Neural cell (in vitro differentiated cells): ENCODE data around the gene TRPM2. TPM values are rescaled to one million over a fixed set of nuclear protein-coding genes. Genes with fewer than 3 reads are reported as not detected.

Source experiments
- H2AFZ ChIP-seq: fragments of 200-600, 300-800 bp; sonication (generic), shearing (Covaris generic); 2 replicates; pipeline ENCODE4 v1.6.0; 2014; ENCODE audit warnings: low read depth, mild to moderate bottlenecking, antibody characterized with exemption, low read length, moderate library complexity
- H3F3A ChIP-seq: fragments of 200-600 bp; shearing (Covaris generic); 2 replicates; pipeline ENCODE4 v1.6.1; 2016; ENCODE audit warnings: mild to moderate bottlenecking, moderate library complexity, mixed read lengths, antibody characterized with exemption, low read length; ENCODE audit not compliant: insufficient read depth, poor library complexity, severe bottlenecking
- H3K27ac ChIP-seq: fragments of 200-600, 300-800 bp; sonication (generic), shearing (Covaris generic); 2 replicates; pipeline ENCODE4 v1.5.1; 2014; ENCODE audit warnings: mild to moderate bottlenecking, low read length, moderate library complexity
- H3K27me3 ChIP-seq: fragments of 300-800, 200-600 bp; sonication (generic), shearing (Covaris generic); 2 replicates; pipeline ENCODE4 v1.6.0; 2014; ENCODE audit warnings: mild to moderate bottlenecking, low read depth, low read length, moderate library complexity; ENCODE audit not compliant: insufficient read depth
- H3K36me3 ChIP-seq: fragments of 300-800, 200-600 bp; sonication (generic), shearing (Covaris generic); 2 replicates; pipeline ENCODE4 v1.5.1; 2014; ENCODE audit warnings: mild to moderate bottlenecking, antibody characterized with exemption, low read length, moderate library complexity; ENCODE audit not compliant: insufficient read depth
- H3K4me2 ChIP-seq: fragments of 300-800, 200-600 bp; sonication (generic), shearing (Covaris generic); 2 replicates; pipeline ENCODE4 v1.6.0; 2014; ENCODE audit warnings: mild to moderate bottlenecking, low read length
- H3K4me3 ChIP-seq: fragments of 300-800, 200-600 bp; sonication (generic), shearing (Covaris generic); 2 replicates; pipeline ENCODE4 v1.5.1; 2014; ENCODE audit warnings: mild to moderate bottlenecking, low read length, moderate library complexity
- H3K79me2 ChIP-seq: fragments of 200-600 bp; shearing (Covaris generic); replicated peaks from 2 replicates; pipeline ENCODE4 v1.6.0; 2014; ENCODE audit warnings: mild to moderate bottlenecking, low read length, moderate library complexity; ENCODE audit not compliant: insufficient read depth
- H3K9ac ChIP-seq: fragments of 300-800, 200-600 bp; sonication (generic), shearing (Covaris generic); 2 replicates; pipeline ENCODE4 v1.6.1; 2016; ENCODE audit warnings: mild to moderate bottlenecking, low read length, mixed read lengths
- H3K9me2 ChIP-seq: fragments of 200-600 bp; shearing (Covaris generic); 2 replicates; pipeline ENCODE4 v1.6.1; 2016; ENCODE audit warnings: mild to moderate bottlenecking, low read length, mixed read lengths; ENCODE audit not compliant: insufficient read depth
- H3K9me3 ChIP-seq: fragments of 200-600, 300-800 bp; sonication (generic), shearing (Covaris generic); 2 replicates; pipeline ENCODE4 v1.6.1; 2016; ENCODE audit warnings: mild to moderate bottlenecking, mixed run types, low read length, moderate library complexity, mixed read lengths
- H4K20me1 ChIP-seq: fragments of 200-600 bp; shearing (Covaris generic); 2 replicates; pipeline ENCODE4 v1.6.1; 2016; ENCODE audit warnings: mild to moderate bottlenecking, mixed run types; ENCODE audit not compliant: insufficient read depth
- EP300 ChIP-seq: fragments of 450-650 bp; conservative IDR thresholded peaks from 2 replicates; pipeline ENCODE4 v1.6.1; 2014; ENCODE audit warnings: antibody characterized with exemption, mild to moderate bottlenecking, moderate library complexity; ENCODE audit not compliant: poor library complexity, severe bottlenecking
- EZH2 ChIP-seq: fragments of 200-600, 300-800 bp; shearing (Covaris generic), sonication (generic); IDR thresholded peaks from 2 replicates; pipeline ENCODE4 v1.6.1; 2014; ENCODE audit warnings: antibody characterized with exemption, low read length, borderline replicate concordance, mild to moderate bottlenecking; ENCODE audit not compliant: insufficient read depth, poor library complexity, severe bottlenecking
- MXI1 ChIP-seq: fragments of 450-650 bp; conservative IDR thresholded peaks from 2 replicates; pipeline ENCODE4 v1.6.1; 2014; ENCODE audit warnings: antibody characterized with exemption, mild to moderate bottlenecking; ENCODE audit not compliant: poor library complexity, severe bottlenecking
- POLR2AphosphoS5 ChIP-seq: IDR thresholded peaks from 2 replicates; pipeline ENCODE4 v1.6.1; 2012
- RAD21 ChIP-seq: fragments of 450-650 bp; conservative IDR thresholded peaks from 2 replicates; pipeline ENCODE4 v1.6.1; 2014; ENCODE audit warnings: antibody characterized with exemption, mild to moderate bottlenecking, moderate library complexity
- SMC3 ChIP-seq: fragments of 450-650 bp; conservative IDR thresholded peaks from 2 replicates; pipeline ENCODE4 v1.6.1; 2014; ENCODE audit warnings: antibody characterized with exemption, mild to moderate bottlenecking, moderate library complexity; ENCODE audit not compliant: poor library complexity
- TAF1 ChIP-seq: IDR thresholded peaks from 2 replicates; pipeline ENCODE4 v1.6.1; 2012; ENCODE audit warnings: low read depth
- polyA plus RNA-seq: library from polyadenylated mRNA; depleted of rRNA; stranded (reverse); fragments of >200 nt; gene quantifications from 2 replicates; pipeline ENCODE4 v1.2.3, GENCODE V29; 2014
- TF ChIP-seq, protein P1 (sequence below): IDR thresholded peaks from 2 replicates; pipeline ENCODE4 v1.6.1; 2012; ENCODE audit warnings: borderline replicate concordance
- TF ChIP-seq, protein P2 (sequence below): fragments of 450-650 bp; IDR thresholded peaks from 2 replicates; pipeline ENCODE4 v1.5.1; 2014; ENCODE audit warnings: antibody characterized with exemption, mild to moderate bottlenecking, moderate library complexity; ENCODE audit not compliant: poor library complexity, severe bottlenecking

TRPM2 gene
- polyA plus RNA-seq, 1 donor from 2014 or later = 0.14 TPM

DNA sequence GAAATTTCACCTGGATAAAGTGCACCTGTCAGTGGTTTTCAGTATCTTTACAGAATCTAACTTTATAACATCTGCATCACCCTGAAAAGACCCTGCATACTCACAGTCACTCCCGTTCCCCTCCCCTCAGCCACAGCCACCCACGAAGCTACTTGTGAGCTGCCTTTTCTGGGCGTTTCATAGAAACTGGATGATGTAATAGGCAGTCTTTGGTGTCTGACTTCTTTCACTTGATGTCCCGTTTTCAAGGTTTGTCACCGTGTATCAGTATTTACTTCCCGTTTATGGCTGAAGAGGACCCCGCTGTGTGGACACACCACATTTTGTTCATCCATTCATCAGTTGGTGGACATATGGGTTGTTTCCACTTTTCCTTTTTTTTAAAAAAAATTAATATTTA is 54.1 kb downstream of the TRPM2 start:
- Histone ChIP-seq H3K27me3 (no peaks in the 10 kb centered on the region), H3K9me3 (no peaks in the 10 kb centered on the region), H3K4me3 (no peak overlapping the region), H4K20me1 (no peaks in the 10 kb centered on the region), H3K79me2 (no peaks in the 10 kb centered on the region), H3K27ac (no peak overlapping the region), H3K4me2 (no peak overlapping the region), H3K9me2 (no peaks in the 10 kb centered on the region), H3K36me3 (no peaks in the 10 kb centered on the region), H2AFZ (no peak overlapping the region), H3K9ac (no peak overlapping the region), H3F3A (no peaks in the 10 kb centered on the region)
- TF ChIP-seq EP300 (no peak), SMC3 (no peak), TAF1 (no peak), MXI1 (no peak), EZH2 (no peak), POLR2AphosphoS5 (no peak), RAD21 (no peak)
- TF ChIP-seq, protein P1, sequence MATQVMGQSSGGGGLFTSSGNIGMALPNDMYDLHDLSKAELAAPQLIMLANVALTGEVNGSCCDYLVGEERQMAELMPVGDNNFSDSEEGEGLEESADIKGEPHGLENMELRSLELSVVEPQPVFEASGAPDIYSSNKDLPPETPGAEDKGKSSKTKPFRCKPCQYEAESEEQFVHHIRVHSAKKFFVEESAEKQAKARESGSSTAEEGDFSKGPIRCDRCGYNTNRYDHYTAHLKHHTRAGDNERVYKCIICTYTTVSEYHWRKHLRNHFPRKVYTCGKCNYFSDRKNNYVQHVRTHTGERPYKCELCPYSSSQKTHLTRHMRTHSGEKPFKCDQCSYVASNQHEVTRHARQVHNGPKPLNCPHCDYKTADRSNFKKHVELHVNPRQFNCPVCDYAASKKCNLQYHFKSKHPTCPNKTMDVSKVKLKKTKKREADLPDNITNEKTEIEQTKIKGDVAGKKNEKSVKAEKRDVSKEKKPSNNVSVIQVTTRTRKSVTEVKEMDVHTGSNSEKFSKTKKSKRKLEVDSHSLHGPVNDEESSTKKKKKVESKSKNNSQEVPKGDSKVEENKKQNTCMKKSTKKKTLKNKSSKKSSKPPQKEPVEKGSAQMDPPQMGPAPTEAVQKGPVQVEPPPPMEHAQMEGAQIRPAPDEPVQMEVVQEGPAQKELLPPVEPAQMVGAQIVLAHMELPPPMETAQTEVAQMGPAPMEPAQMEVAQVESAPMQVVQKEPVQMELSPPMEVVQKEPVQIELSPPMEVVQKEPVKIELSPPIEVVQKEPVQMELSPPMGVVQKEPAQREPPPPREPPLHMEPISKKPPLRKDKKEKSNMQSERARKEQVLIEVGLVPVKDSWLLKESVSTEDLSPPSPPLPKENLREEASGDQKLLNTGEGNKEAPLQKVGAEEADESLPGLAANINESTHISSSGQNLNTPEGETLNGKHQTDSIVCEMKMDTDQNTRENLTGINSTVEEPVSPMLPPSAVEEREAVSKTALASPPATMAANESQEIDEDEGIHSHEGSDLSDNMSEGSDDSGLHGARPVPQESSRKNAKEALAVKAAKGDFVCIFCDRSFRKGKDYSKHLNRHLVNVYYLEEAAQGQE = no peak
- TF ChIP-seq, protein P2, sequence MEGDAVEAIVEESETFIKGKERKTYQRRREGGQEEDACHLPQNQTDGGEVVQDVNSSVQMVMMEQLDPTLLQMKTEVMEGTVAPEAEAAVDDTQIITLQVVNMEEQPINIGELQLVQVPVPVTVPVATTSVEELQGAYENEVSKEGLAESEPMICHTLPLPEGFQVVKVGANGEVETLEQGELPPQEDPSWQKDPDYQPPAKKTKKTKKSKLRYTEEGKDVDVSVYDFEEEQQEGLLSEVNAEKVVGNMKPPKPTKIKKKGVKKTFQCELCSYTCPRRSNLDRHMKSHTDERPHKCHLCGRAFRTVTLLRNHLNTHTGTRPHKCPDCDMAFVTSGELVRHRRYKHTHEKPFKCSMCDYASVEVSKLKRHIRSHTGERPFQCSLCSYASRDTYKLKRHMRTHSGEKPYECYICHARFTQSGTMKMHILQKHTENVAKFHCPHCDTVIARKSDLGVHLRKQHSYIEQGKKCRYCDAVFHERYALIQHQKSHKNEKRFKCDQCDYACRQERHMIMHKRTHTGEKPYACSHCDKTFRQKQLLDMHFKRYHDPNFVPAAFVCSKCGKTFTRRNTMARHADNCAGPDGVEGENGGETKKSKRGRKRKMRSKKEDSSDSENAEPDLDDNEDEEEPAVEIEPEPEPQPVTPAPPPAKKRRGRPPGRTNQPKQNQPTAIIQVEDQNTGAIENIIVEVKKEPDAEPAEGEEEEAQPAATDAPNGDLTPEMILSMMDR = no peak

DNA sequence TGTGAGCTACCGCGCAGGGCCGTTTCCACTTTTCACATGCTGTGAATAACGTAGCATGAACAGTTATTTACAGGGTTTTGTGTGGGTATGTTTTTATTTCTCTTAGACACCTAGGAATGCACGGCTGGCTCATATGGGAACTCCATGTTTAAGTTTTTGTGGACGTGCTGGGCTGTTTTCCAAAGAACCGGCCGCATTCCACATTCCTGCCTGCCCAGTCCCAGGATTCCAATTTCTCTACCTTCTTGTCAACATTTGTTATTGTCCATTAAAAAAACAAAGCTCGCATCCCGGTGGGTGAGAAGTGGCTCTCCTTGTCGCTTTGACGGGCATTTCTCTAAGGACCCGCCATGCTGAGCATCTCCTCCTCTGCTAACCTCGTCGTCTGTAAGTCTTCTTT is 54.8 kb downstream of the TRPM2 start:
- Histone ChIP-seq H3K9ac (no peak overlapping the region), H3K79me2 (no peaks in the 10 kb centered on the region), H3K4me3 (no peak overlapping the region), H3F3A (no peaks in the 10 kb centered on the region), H3K27ac (no peak overlapping the region), H2AFZ (no peak overlapping the region), H4K20me1 (no peaks in the 10 kb centered on the region), H3K27me3 (no peaks in the 10 kb centered on the region), H3K36me3 (no peaks in the 10 kb centered on the region), H3K9me2 (no peaks in the 10 kb centered on the region), H3K4me2 (no peak overlapping the region), H3K9me3 (no peaks in the 10 kb centered on the region)
- TF ChIP-seq EZH2 (no peak), RAD21 (no peak), SMC3 (no peak)
- TF ChIP-seq, protein P1 = no peak
- TF ChIP-seq, protein P2 = no peak
